PC-9 (cell line): ENCODE data around the gene SLC6A9.

Experiments used
- CTCF ChIP-seq: fragments of 200-600 bp; sonication (generic); conservative IDR thresholded peaks from 2 replicates; pipeline ENCODE4 v1.6.1; 2017; ENCODE audit warnings: mixed run types, antibody characterized with exemption, mild to moderate bottlenecking, moderate library complexity
- EZH2 ChIP-seq: fragments of 200-600 bp; sonication (generic); IDR thresholded peaks from 2 replicates; pipeline ENCODE4 v1.8.0; 2017; ENCODE audit warnings: antibody characterized with exemption, low read depth

GRCh38 chr1:43991476-43992231 lies 39.6 kb downstream of the SLC6A9 start, which contains the start of gene CCDC24:
- TF ChIP-seq CTCF (no peak), EZH2 (no peak)
